Type B pancreatic cell (in vitro differentiated cells): ENCODE results near the gene RAB43. TPM values are rescaled to one million over a fixed set of nuclear protein-coding genes. Genes with fewer than 3 reads are reported as not detected.

Experiments used
- DNase-seq: peaks from one replicate; pipeline ENCODE4 v3.0.0; 2021; ENCODE audit warnings: mixed read lengths; ENCODE audit not compliant: unreplicated experiment; ENCODE audit errors: extremely low spot score
- H3K27ac Mint-ChIP-seq: 2 replicates; pipeline ENCODE4 v1.8.0; 2021; ENCODE audit warnings: mild to moderate bottlenecking, mixed read lengths
- H3K27me3 Mint-ChIP-seq: 2 replicates; pipeline ENCODE4 v1.8.0; 2021; ENCODE audit warnings: mixed read lengths
- H3K36me3 Mint-ChIP-seq: 2 replicates; pipeline ENCODE4 v1.8.0; 2021; ENCODE audit warnings: mixed read lengths
- H3K4me1 Mint-ChIP-seq: one replicate; pipeline ENCODE4 v1.8.0; 2021; ENCODE audit warnings: mixed read lengths; ENCODE audit not compliant: unreplicated experiment
- H3K4me3 Mint-ChIP-seq: 2 replicates; pipeline ENCODE4 v1.8.0; 2021; ENCODE audit warnings: mild to moderate bottlenecking, mixed read lengths
- H3K9me3 Mint-ChIP-seq: 2 replicates; pipeline ENCODE4 v1.8.0; 2021; ENCODE audit warnings: mixed read lengths
- CTCF ChIP-seq: fragments of 200-600 bp; sonication (generic); conservative IDR thresholded peaks from 2 replicates; pipeline ENCODE4 v1.5.0; 2021; ENCODE audit warnings: antibody characterized with exemption, mild to moderate bottlenecking
- total RNA-seq: library from RNA; stranded (reverse); gene quantifications from 2 replicates; pipeline ENCODE4 v1.2.1, GENCODE V29; 2021; ENCODE audit warnings: low replicate concordance

The RAB43 gene
- total RNA-seq, 1 donor from 2014 or later, result 16.2 TPM

GRCh38 chr3:129087138-129087702 is 34.4 kb downstream of the RAB43 start:
- Mint-ChIP-seq H3K4me1 (no peaks in the 10 kb centered on the region), H3K27me3 (no peaks in the 10 kb centered on the region), H3K36me3 (no peaks in the 10 kb centered on the region), H3K27ac (no peak overlapping the region), H3K9me3 (no peaks in the 10 kb centered on the region), H3K4me3 (no peak overlapping the region)
- no peak for DNase-seq
- TF ChIP-seq CTCF, result no peak

GRCh38 chr3:129085818-129086217 is 35.8 kb downstream of the RAB43 start:
- no peak for TF ChIP-seq CTCF
- Mint-ChIP-seq H3K4me3 (no peak overlapping the region), H3K4me1 (no peaks in the 10 kb centered on the region), H3K27me3 (no peaks in the 10 kb centered on the region), H3K36me3 (no peaks in the 10 kb centered on the region), H3K9me3 (no peaks in the 10 kb centered on the region), H3K27ac (no peak overlapping the region)
- no peak for DNase-seq

- TF ChIP-seq CTCF, result no peak
- no peaks in the 10 kb centered on the region for H3K4me1 Mint-ChIP-seq
- H3K27ac Mint-ChIP-seq, result no peak overlapping the region
- DNase-seq, result no peak
- no peak overlapping the region for H3K4me3 Mint-ChIP-seq
- no peaks in the 10 kb centered on the region for H3K36me3 Mint-ChIP-seq
- H3K27me3 Mint-ChIP-seq, result no peaks in the 10 kb centered on the region
- no peaks in the 10 kb centered on the region for H3K9me3 Mint-ChIP-seq
These were observed 36.4 kb downstream of the RAB43 start for GRCh38 chr3:129085165-129085715.

- Mint-ChIP-seq H3K36me3 (no peaks in the 10 kb centered on the region), H3K9me3 (no peaks in the 10 kb centered on the region), H3K4me1 (no peaks in the 10 kb centered on the region), H3K4me3 (no peak overlapping the region), H3K27me3 (no peaks in the 10 kb centered on the region), H3K27ac (no peak overlapping the region)
- no peak for DNase-seq
- no peak for TF ChIP-seq CTCF
These were observed 37.1 kb downstream of the RAB43 start for GRCh38 chr3:129084501-129084900.

- no peak for TF ChIP-seq CTCF
- Mint-ChIP-seq H3K4me1 (no peaks in the 10 kb centered on the region), H3K9me3 (no peaks in the 10 kb centered on the region), H3K27me3 (no peaks in the 10 kb centered on the region), H3K4me3 (no peak overlapping the region), H3K27ac (no peak overlapping the region), H3K36me3 (no peaks in the 10 kb centered on the region)
- no peak for DNase-seq
These were observed 39.6 kb downstream of the RAB43 start for GRCh38 chr3:129082026-129082425.

GRCh38 chr3:129081503-129081902 is 40.1 kb downstream of the RAB43 start:
- no peaks in the 10 kb centered on the region for H3K36me3 Mint-ChIP-seq
- H3K27me3 Mint-ChIP-seq, result no peaks in the 10 kb centered on the region
- DNase-seq, result no peak
- no peaks in the 10 kb centered on the region for H3K9me3 Mint-ChIP-seq
- no peak overlapping the region for H3K27ac Mint-ChIP-seq
- TF ChIP-seq CTCF, result no peak
- H3K4me1 Mint-ChIP-seq, result no peaks in the 10 kb centered on the region
- no peak overlapping the region for H3K4me3 Mint-ChIP-seq
